B cell (primary cell): ENCODE measurements around the gene LENEP. TPM values are rescaled to one million over a fixed set of nuclear protein-coding genes. Genes with fewer than 3 reads are reported as not detected.

ENCODE experiments used
- ATAC-seq: fragments of 200-7000 bp; cut with Tn5 transposase; one replicate; pipeline ENCODE4 v1.10.0; 2021; ENCODE audit warnings: low read depth, mild to moderate bottlenecking, moderate number of reproducible peaks, moderate library complexity
- CTCF ChIA-PET: fragments of 350-600 bp; sonication (Branson Sonifier 250); formaldehyde crosslinking; loops from one replicate; lab custom pipeline; 2021; ENCODE audit warnings: antibody characterized with exemption, inconsistent platforms; lab: Charles Lee
- POLR2A ChIA-PET: fragments of 350-600 bp; sonication (Branson Sonifier 250); formaldehyde crosslinking; loops from one replicate; lab custom pipeline; 2021; ENCODE audit warnings: antibody characterized with exemption; lab: Charles Lee
- DNase-seq: peaks from one replicate; pipeline ENCODE4 v3.0.0; 2013
- H2AFZ ChIP-seq: 2 replicates; pipeline ENCODE4 v1.6.1; 2012; ENCODE audit warnings: mild to moderate bottlenecking, low read depth, low read length; ENCODE audit not compliant: insufficient read depth, poor library complexity, severe bottlenecking
- H3K27ac ChIP-seq, 2 donors: 1 replicate in 1 of 2; 2 replicates in 1 of 2; pipeline ENCODE4 v1.5.1; 2012 to 2013; ENCODE audit warnings: low read length in 2 of 2, mild to moderate bottlenecking in 2 of 2, moderate library complexity in 1 of 2
- H3K27me3 ChIP-seq, 4 experiments: fragments of 200-600 bp in 1 of 4; sonication (generic) in 1 of 4; replicated peaks in 1 of 4; 1 replicate in 2 of 4; 2 replicates in 2 of 4; pipeline versions ENCODE4 v1.6.1 to v1.7.0; 2013 to 2016; ENCODE audit warnings: low read length in 3 of 4, mild to moderate bottlenecking in 2 of 4, mixed read lengths in 1 of 4, moderate library complexity in 1 of 4; ENCODE audit not compliant: insufficient read depth in 4 of 4, control insufficient read depth in 3 of 4; ENCODE audit errors: control extremely low read depth in 1 of 4
- H3K36me3 ChIP-seq, 2 experiments: replicated peaks in 1 of 2; 1 replicate in 1 of 2; 2 replicates in 1 of 2; pipeline versions ENCODE4 v1.6.1 to v1.7.1; 2013; ENCODE audit warnings: low read length in 1 of 2; ENCODE audit not compliant: insufficient read depth in 2 of 2, control insufficient read depth in 1 of 2; ENCODE audit errors: control extremely low read depth in 1 of 2, extremely low read depth in 1 of 2
- H3K4me1 ChIP-seq, 2 donors: fragments of 200-600 bp in 1 of 2; sonication (generic) in 1 of 2; 1 replicate in 1 of 2; 2 replicates in 1 of 2; pipeline versions ENCODE4 v1.5.1 to v1.6.1; 2013 to 2017; ENCODE audit warnings: low read length in 2 of 2; ENCODE audit not compliant: control insufficient read depth in 2 of 2, insufficient read depth in 2 of 2
- H3K4me2 ChIP-seq: replicated peaks from 2 replicates; pipeline ENCODE3; 2012; ENCODE audit warnings: mild to moderate bottlenecking, low read depth, low read length; ENCODE audit not compliant: poor library complexity, severe bottlenecking
- H3K4me3 ChIP-seq, 5 experiments: fragments of 200-600 bp in 1 of 5; sonication (generic) in 1 of 5; 1 replicate in 3 of 5; 2 replicates in 2 of 5; pipeline versions ENCODE4 v1.5.1 to v1.7.0; 2011 to 2016; ENCODE audit warnings: low read length in 4 of 5, mild to moderate bottlenecking in 4 of 5, low read depth in 2 of 5, control low read depth in 1 of 5, moderate library complexity in 1 of 5; ENCODE audit not compliant: insufficient read depth in 1 of 5; ENCODE audit errors: control extremely low read depth in 1 of 5, extremely low read depth in 1 of 5
- H3K79me2 ChIP-seq: fragments of 200-600 bp; sonication (generic); one replicate; pipeline ENCODE4 v1.6.0; 2016; ENCODE audit warnings: low read length; ENCODE audit not compliant: control insufficient read depth, insufficient read depth
- H3K9ac ChIP-seq: fragments of 200-600 bp; sonication (generic); 2 replicates; pipeline ENCODE4 v1.6.1; 2017; ENCODE audit warnings: mild to moderate bottlenecking, low read length, moderate library complexity
- H3K9me3 ChIP-seq, 3 donors: one replicate each; pipeline versions ENCODE4 v1.6.1 to v1.7.1; 2013; ENCODE audit warnings: low read length in 2 of 3; ENCODE audit not compliant: control insufficient read depth in 2 of 3, insufficient read depth in 1 of 3; ENCODE audit errors: control extremely low read depth in 1 of 3
- H4K20me1 ChIP-seq: 2 replicates; pipeline ENCODE4 v1.6.0; 2012; ENCODE audit warnings: mild to moderate bottlenecking, low read length; ENCODE audit not compliant: insufficient read depth, control insufficient read depth, poor library complexity, severe bottlenecking
- H3K27ac Mint-ChIP-seq: one replicate; pipeline ENCODE4 v1.8.0; 2021; ENCODE audit warnings: mixed read lengths
- H3K27me3 Mint-ChIP-seq: one replicate; pipeline ENCODE4 v1.8.0; 2021; ENCODE audit warnings: mixed read lengths
- H3K4me1 Mint-ChIP-seq: one replicate; pipeline ENCODE4 v1.8.0; 2021; ENCODE audit warnings: mixed read lengths
- H3K4me3 Mint-ChIP-seq: one replicate; pipeline ENCODE4 v1.8.0; 2021; ENCODE audit warnings: mixed read lengths
- H3K9me3 Mint-ChIP-seq: one replicate; pipeline ENCODE4 v1.8.0; 2022; ENCODE audit warnings: mixed read lengths; ENCODE audit not compliant: insufficient read depth
- CTCF ChIP-seq: fragments of 200-600 bp; IDR thresholded peaks from one replicate; pipeline ENCODE4 v1.8.0; 2022; ENCODE audit warnings: antibody characterized with exemption, mild to moderate bottlenecking
- EZH2 ChIP-seq: IDR thresholded peaks from 2 replicates; pipeline ENCODE4 v1.6.1; 2012; ENCODE audit warnings: borderline replicate concordance, low read depth, mild to moderate bottlenecking, moderate library complexity, low read length; ENCODE audit not compliant: insufficient read depth, poor library complexity, severe bottlenecking
- WGBS: methylation state at CpG from one replicate; pipeline ENCODE4 v1.1.5; 2013; ENCODE audit warnings: missing lambda C conversion rate; ENCODE audit not compliant: insufficient coverage; 5-methylcytosine and 5-hydroxymethylcytosine counted together
- intact Hi-C: fragments of 100-400 bp; cut with micrococcal nuclease; formaldehyde crosslinking; loops from one replicate; pipeline ENCODE4 v1.10.0; 2022
- polyA plus RNA-seq: library from polyadenylated mRNA; depleted of rRNA; stranded (reverse); fragments of >200 nt; gene quantifications from 2 replicates; pipeline ENCODE4 v1.2.3, GENCODE V29; 2012
- total RNA-seq, 2 donors: library from RNA; stranded (reverse); fragments of 120-200 nt in 1 of 2; gene quantifications; 1 replicate in 1 of 2; 2 replicates in 1 of 2; pipeline versions ENCODE4 v1.2.3 to v1.2.4, GENCODE V29; 2013 to 2022

LENEP gene
- total and polyA plus RNA-seq, 2 donors (not counting 1 experiment from before 2014, with no cell fraction given): 2.0 TPM; not detected in 1

- Mint-ChIP-seq H3K4me3 (peak overlapping the region; percentile 84), H3K27ac (peak overlapping the region; percentile 93), H3K4me1 (peaks cover 75% of the 10 kb centered on the region), H3K27me3 (no peaks in the 10 kb centered on the region), H3K9me3 (no peaks in the 10 kb centered on the region)
- peak; percentile 25 for ATAC-seq
- 13% methylated on average over 25 of the region's 26 CpGs for WGBS
- Histone ChIP-seq H3K79me2 (no peaks in the 10 kb centered on the region), H3K27me3 (no peaks in the 10 kb centered on the region), H3K36me3 (peaks cover 0 to 19% of the 10 kb centered on the region in 2 experiments), H3K9me3 (peaks cover 0 to 2% (median 0%) of the 10 kb centered on the region in 3 donors), H3K9ac (peak overlapping the region; percentile 69), H2AFZ (no peak overlapping the region), H3K4me2 (peak overlapping the region; percentile 92), H3K27ac (peak overlapping the region; percentile 88 to 89), H3K4me3 (peak overlapping the region in 2 of 5 experiments; percentile 13 to 68), H4K20me1 (peaks cover 12% of the 10 kb centered on the region), H3K4me1 (peaks cover 63 to 77% of the 10 kb centered on the region in 2 donors)
- ChIA-PET CTCF (interaction anchor here (0.9 to 17.4 kb wide), 23 partner anchors 13 to 457 kb away, joined by 3 to 295 read pairs (median 8); partner anchors contain the start of genes ADAM15, CKS1B, FLAD1 and LENEP), POLR2A (interaction anchor here (0.5 to 6.0 kb wide), 9 partner anchors 9 to 72 kb away, joined by 3 to 74 read pairs (median 5); partner anchors contain the start of genes ADAM15, CKS1B, PBXIP1 and ZBTB7B)
- intact Hi-C loops: loop anchor here (2.0 kb wide), 1 partner anchor 34 kb away; the partner anchor contains the start of gene FLAD1
- TF ChIP-seq EZH2 (no peak), CTCF (no peak)
- DNase-seq: peak; percentile 84
Measured at GRCh38 chr1:155016231-155016831, 22.9 kb downstream of the LENEP start.
